HFFc6 (cell line): ENCODE data around the gene GAPT. TPM values are rescaled to one million over a fixed set of nuclear protein-coding genes. Genes with fewer than 3 reads are reported as not detected.

Source experiments
- DNase-seq: peaks from one replicate; pipeline ENCODE4 v3.0.0-alpha.2; 2018
- H3K27ac Mint-ChIP-seq: 2 replicates; pipeline ENCODE4 v1.8.0; 2020; ENCODE audit warnings: mild to moderate bottlenecking, mixed read lengths
- H3K27me3 Mint-ChIP-seq: 2 replicates; pipeline ENCODE4 v1.8.0; 2021; ENCODE audit warnings: mild to moderate bottlenecking, moderate library complexity, mixed read lengths; ENCODE audit not compliant: insufficient read depth
- H3K36me3 Mint-ChIP-seq: 2 replicates; pipeline ENCODE4 v1.8.0; 2021; ENCODE audit warnings: low read depth, mixed read lengths
- H3K4me1 Mint-ChIP-seq: 2 replicates; pipeline ENCODE4 v1.8.0; 2020; ENCODE audit warnings: low read depth, mixed read lengths
- H3K4me3 Mint-ChIP-seq: 2 replicates; pipeline ENCODE4 v1.8.0; 2020; ENCODE audit warnings: mild to moderate bottlenecking, moderate library complexity, mixed read lengths
- H3K9me3 Mint-ChIP-seq: 2 replicates; pipeline ENCODE4 v1.8.0; 2020; ENCODE audit warnings: mild to moderate bottlenecking, mixed read lengths
- total RNA-seq, 6 experiments: library from RNA; stranded (reverse); fragmentation: NEBNext Ultra II Directional; extraction: Animal tissue kit (Norgen Biotek cat#: 25700); gene quantifications; 2 replicates in 1 of 6; 3 replicates in 5 of 6; pipeline ENCODE4 v1.2.3, GENCODE V29; 2021
- TF ChIP-seq, protein P1 (sequence below): fragments of 200-600 bp; sonication (generic); IDR thresholded peaks from 2 replicates; pipeline ENCODE4 v1.5.0; 2021; ENCODE audit warnings: antibody characterized with exemption, mild to moderate bottlenecking

GAPT gene
- total RNA-seq, 6 experiments from 2014 or later = not detected

DNA sequence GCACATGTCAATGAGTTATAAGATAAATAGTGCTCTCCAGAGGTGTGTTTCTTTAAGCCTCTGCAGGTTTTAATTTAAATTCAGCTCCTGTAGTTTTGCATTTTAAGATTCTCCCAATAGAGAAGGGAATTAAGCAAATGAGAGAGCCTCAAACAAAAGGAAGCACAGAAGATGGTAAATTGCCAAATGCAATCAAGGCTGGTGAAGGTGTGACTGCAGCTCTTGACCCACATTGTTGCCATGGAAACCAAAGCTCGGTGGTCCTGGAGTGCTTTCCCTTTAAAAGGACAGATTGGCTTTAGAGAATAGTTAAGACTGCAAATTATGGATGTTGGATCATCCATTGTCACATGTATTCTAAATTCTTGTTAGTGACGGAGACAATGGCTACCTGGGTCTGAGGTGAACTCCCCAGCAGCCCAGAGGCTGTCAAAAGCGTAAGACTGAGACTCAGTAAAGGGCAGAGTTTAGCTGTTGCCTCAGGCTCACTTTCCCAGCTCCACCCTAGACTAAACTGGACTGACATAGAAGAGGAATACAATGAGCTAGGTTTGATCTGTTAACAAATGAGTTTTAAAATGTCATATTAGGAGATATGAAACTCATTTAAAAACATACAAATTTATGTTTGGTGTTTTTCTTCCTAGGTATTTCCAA is 12.3 kb downstream of the GAPT start:
- Mint-ChIP-seq H3K4me1 (no peaks in the 10 kb centered on the region), H3K4me3 (no peak overlapping the region), H3K36me3 (no peaks in the 10 kb centered on the region), H3K9me3 (no peaks in the 10 kb centered on the region), H3K27me3 (peaks cover 7% of the 10 kb centered on the region), H3K27ac (no peak overlapping the region)
- no peak for DNase-seq
- TF ChIP-seq, protein P1, sequence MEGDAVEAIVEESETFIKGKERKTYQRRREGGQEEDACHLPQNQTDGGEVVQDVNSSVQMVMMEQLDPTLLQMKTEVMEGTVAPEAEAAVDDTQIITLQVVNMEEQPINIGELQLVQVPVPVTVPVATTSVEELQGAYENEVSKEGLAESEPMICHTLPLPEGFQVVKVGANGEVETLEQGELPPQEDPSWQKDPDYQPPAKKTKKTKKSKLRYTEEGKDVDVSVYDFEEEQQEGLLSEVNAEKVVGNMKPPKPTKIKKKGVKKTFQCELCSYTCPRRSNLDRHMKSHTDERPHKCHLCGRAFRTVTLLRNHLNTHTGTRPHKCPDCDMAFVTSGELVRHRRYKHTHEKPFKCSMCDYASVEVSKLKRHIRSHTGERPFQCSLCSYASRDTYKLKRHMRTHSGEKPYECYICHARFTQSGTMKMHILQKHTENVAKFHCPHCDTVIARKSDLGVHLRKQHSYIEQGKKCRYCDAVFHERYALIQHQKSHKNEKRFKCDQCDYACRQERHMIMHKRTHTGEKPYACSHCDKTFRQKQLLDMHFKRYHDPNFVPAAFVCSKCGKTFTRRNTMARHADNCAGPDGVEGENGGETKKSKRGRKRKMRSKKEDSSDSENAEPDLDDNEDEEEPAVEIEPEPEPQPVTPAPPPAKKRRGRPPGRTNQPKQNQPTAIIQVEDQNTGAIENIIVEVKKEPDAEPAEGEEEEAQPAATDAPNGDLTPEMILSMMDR = no peak

DNA sequence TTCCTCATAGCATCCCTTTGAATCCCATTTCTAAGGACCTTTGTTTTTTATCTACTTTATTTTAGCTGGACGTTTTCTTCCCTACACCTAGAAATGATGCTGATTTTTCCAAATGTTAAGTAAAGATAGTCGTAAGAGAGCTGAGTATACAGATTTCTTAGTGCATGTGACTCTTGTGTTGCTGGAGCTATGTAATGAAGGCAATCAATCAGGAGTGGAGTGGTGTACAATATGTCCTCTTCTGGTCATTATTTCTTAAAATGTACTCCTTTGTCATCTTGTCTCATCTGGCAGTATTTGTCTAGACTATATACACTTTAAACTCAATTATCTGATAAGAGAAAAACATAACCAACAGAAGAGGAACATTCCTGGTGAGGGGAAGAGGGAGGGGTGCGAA is 13.5 kb downstream of the GAPT start:
- no peak for DNase-seq
- Mint-ChIP-seq H3K9me3 (no peaks in the 10 kb centered on the region), H3K36me3 (no peaks in the 10 kb centered on the region), H3K4me3 (no peak overlapping the region), H3K27me3 (peaks cover 8% of the 10 kb centered on the region), H3K4me1 (no peaks in the 10 kb centered on the region), H3K27ac (no peak overlapping the region)
- TF ChIP-seq, protein P1 = no peak

DNA sequence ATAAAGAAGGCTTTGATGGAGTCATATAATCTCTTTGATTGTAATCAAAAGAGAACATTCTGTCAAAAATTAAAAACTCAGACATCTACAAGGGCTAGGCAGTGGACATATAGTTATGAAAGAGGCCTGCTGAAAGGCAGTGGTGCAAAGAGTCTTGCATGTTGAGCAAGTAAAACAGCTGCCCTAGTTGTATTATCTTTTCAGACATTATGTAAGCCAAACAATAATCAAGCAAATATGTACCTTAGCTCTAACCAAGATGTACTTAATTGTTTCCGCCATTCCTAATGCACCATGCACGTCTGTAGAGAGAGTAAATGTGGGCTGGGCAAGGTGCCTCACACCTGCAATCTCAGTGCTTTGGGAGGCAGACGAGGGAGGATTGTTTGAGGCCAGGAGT is 14.3 kb downstream of the GAPT start:
- Mint-ChIP-seq H3K9me3 (no peaks in the 10 kb centered on the region), H3K4me1 (no peaks in the 10 kb centered on the region), H3K27ac (no peak overlapping the region), H3K36me3 (no peaks in the 10 kb centered on the region), H3K27me3 (peaks cover 8% of the 10 kb centered on the region), H3K4me3 (no peak overlapping the region)
- DNase-seq = no peak
- TF ChIP-seq, protein P1 = no peak

DNA sequence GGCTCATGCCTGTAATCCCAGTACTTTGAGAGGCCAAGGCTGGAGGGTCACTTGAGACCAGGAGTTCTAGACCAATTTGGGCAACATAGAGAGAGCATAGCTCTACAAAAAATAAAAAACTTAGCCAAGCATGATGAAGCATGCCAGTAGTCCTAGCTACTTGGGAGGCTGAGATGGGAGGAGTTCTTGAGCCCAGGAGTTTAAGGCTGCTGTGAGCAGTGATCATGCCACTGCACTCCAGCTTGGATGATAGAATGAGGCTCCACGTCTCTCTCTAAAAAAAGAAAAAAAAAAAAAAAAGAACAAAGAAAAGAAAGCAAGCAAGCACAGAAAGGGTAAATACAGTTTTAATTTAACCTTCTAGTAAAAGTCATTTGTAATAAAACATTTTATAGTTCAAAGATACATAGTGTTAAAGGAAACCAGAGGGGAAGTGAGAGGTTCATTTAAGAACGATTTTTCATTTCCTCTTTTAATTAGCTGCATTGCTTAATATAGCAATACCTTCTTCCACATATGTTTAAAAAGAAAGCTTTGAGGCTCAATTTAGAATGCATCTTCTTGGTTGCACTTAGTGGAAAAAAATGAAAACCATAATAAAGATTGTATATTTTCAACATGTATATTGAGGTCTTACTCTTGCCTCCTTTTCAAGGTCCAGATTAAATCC is 14.9 kb downstream of the GAPT start:
- Mint-ChIP-seq H3K9me3 (no peaks in the 10 kb centered on the region), H3K36me3 (no peaks in the 10 kb centered on the region), H3K4me3 (no peak overlapping the region), H3K27me3 (peaks cover 4% of the 10 kb centered on the region), H3K27ac (no peak overlapping the region), H3K4me1 (no peaks in the 10 kb centered on the region)
- TF ChIP-seq, protein P1 = no peak
- DNase-seq = no peak

DNA sequence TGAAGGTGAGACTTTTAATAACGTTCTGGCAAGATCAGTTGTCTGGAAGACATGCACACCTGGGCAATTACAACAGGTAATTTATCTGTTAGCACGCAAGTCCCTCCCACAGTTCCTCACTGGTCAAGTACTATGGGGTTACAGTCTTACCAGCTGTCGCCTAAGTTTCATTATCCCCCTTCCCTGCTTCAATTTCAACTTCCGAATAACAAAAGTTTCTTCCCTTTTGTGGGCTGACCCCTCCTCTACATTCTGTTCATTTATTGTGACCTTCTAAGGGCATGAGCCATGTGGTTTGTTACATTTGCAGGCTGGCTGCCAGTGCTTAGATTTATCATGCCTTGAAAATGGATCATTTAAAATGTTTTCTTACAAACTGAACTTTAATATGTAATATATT is 16.5 kb downstream of the GAPT start:
- Mint-ChIP-seq H3K27ac (no peak overlapping the region), H3K27me3 (peaks cover 4% of the 10 kb centered on the region)
- no peak for DNase-seq

More for the DNA sequence above, 16.5 kb downstream of the GAPT start:
- TF ChIP-seq, protein P1 = no peak
- Mint-ChIP-seq H3K4me3 (no peak overlapping the region), H3K4me1 (no peaks in the 10 kb centered on the region), H3K36me3 (no peaks in the 10 kb centered on the region), H3K9me3 (no peaks in the 10 kb centered on the region)
